ENCODE measurements around the gene OR10K2. TPM values are rescaled to one million over a fixed set of nuclear protein-coding genes. Genes with fewer than 3 reads are reported as not detected.

OR10K2 gene
- total RNA-seq, 1 donor from 2014 or later = not detected

GRCh38 chr1:158371188-158371953 is 54.7 kb downstream of the OR10K2 start:
- peaks cover 33% of the 10 kb centered on the region for H3K9me3 ChIP-seq (replicated peaks)

More at GRCh38 chr1:158371188-158371953, 54.7 kb downstream of the OR10K2 start:
- no peak for DNase-seq
- Histone ChIP-seq H3K36me3 (no peaks in the 10 kb centered on the region), H3K4me3 (no peak overlapping the region), H3K27me3 (ENCODE audit: low read depth) (peaks cover 4% of the 10 kb centered on the region), H3K4me1 (no peaks in the 10 kb centered on the region), H3K27ac (replicated peaks) (no peak overlapping the region)
- TF ChIP-seq CTCF (IDR thresholded peaks at IDR 0.05; ENCODE audit: borderline replicate concordance) = no peak
- intact Hi-C loops (cut with micrococcal nuclease) = no loop called here

Other genes starting within 250 kb of the OR10K2 start
- 1.4 TPM for gene CD1D, start 245.3 kb downstream of the OR10K2 start, total RNA-seq
- not detected for gene CD1A, start 171.8 kb downstream of the OR10K2 start, total RNA-seq
- gene CD1C, start 136.3 kb downstream of the OR10K2 start, total RNA-seq = 0.41 TPM
- not detected for gene CD1B, start 94.7 kb downstream of the OR10K2 start, total RNA-seq
- not detected for gene CD1E, start 72.3 kb downstream of the OR10K2 start, total RNA-seq
- gene OR10T2, start 26.8 kb downstream of the OR10K2 start, total RNA-seq = not detected
- not detected for gene OR10K1, start 35.6 kb upstream of the OR10K2 start, total RNA-seq
- not detected for gene OR10R2, start 46.0 kb upstream of the OR10K2 start, total RNA-seq
- not detected for gene OR6Y1, start 128.2 kb upstream of the OR10K2 start, total RNA-seq
- not detected for gene OR6P1, start 144.3 kb upstream of the OR10K2 start, total RNA-seq
- gene OR10X1, start 153.7 kb upstream of the OR10K2 start, total RNA-seq = not detected
- not detected for gene OR10Z1, start 179.0 kb upstream of the OR10K2 start, total RNA-seq